ENCODE data around the gene LIMK2.

Gene LIMK2

DNA sequence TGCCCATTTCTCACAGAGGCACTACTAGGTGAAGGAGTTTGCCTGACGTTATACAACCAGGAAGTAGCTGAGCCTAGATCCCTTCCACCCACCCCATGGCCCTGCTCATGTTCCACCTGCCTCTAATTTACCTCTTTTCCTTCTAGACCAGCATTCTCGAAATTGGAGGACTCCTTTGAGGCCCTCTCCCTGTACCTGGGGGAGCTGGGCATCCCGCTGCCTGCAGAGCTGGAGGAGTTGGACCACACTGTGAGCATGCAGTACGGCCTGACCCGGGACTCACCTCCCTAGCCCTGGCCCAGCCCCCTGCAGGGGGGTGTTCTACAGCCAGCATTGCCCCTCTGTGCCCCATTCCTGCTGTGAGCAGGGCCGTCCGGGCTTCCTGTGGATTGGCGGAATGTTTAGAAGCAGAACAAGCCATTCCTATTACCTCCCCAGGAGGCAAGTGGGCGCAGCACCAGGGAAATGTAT, 66.1 kb downstream of the LIMK2 start:
- TF ChIP-seq, protein P1, sequence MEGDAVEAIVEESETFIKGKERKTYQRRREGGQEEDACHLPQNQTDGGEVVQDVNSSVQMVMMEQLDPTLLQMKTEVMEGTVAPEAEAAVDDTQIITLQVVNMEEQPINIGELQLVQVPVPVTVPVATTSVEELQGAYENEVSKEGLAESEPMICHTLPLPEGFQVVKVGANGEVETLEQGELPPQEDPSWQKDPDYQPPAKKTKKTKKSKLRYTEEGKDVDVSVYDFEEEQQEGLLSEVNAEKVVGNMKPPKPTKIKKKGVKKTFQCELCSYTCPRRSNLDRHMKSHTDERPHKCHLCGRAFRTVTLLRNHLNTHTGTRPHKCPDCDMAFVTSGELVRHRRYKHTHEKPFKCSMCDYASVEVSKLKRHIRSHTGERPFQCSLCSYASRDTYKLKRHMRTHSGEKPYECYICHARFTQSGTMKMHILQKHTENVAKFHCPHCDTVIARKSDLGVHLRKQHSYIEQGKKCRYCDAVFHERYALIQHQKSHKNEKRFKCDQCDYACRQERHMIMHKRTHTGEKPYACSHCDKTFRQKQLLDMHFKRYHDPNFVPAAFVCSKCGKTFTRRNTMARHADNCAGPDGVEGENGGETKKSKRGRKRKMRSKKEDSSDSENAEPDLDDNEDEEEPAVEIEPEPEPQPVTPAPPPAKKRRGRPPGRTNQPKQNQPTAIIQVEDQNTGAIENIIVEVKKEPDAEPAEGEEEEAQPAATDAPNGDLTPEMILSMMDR (IDR thresholded peaks at IDR 0.05): no peak
- Histone ChIP-seq H3K4me3 (no peak overlapping the region), H3K27ac (no peak overlapping the region)
- DNase-seq (ENCODE audit: low spot score): no peak

DNA sequence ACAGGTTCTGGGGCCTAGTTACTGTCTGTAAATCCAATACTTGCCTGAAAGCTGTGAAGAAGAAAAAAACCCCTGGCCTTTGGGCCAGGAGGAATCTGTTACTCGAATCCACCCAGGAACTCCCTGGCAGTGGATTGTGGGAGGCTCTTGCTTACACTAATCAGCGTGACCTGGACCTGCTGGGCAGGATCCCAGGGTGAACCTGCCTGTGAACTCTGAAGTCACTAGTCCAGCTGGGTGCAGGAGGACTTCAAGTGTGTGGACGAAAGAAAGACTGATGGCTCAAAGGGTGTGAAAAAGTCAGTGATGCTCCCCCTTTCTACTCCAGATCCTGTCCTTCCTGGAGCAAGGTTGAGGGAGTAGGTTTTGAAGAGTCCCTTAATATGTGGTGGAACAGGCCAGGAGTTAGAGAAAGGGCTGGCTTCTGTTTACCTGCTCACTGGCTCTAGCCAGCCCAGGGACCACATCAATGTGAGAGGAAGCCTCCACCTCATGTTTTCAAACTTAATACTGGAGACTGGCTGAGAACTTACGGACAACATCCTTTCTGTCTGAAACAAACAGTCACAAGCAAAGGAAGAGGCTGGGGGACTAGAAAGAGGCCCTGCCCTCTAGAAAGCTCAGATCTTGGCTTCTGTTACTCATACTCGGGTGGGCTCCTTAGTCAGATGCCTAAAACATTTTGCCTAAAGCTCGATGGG, 66.7 kb downstream of the LIMK2 start:
- H3K4me3 ChIP-seq: no peak overlapping the region
- no peak for DNase-seq (ENCODE audit: low spot score)
- peak overlapping the region in 1 of 2 donors; percentile 36 for H3K27ac ChIP-seq
- TF ChIP-seq, protein P1 (IDR thresholded peaks at IDR 0.05): no peak

DNA sequence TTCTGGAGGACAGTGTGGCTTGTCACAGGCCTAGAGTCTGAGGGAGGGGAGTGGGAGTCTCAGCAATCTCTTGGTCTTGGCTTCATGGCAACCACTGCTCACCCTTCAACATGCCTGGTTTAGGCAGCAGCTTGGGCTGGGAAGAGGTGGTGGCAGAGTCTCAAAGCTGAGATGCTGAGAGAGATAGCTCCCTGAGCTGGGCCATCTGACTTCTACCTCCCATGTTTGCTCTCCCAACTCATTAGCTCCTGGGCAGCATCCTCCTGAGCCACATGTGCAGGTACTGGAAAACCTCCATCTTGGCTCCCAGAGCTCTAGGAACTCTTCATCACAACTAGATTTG, 67.2 kb downstream of the LIMK2 start:
- TF ChIP-seq, protein P1 (IDR thresholded peaks at IDR 0.05): no peak
- Histone ChIP-seq H3K27ac (peak overlapping the region in 1 of 2 donors; percentile 36), H3K4me3 (no peak overlapping the region)
- no peak for DNase-seq (ENCODE audit: low spot score)

DNA sequence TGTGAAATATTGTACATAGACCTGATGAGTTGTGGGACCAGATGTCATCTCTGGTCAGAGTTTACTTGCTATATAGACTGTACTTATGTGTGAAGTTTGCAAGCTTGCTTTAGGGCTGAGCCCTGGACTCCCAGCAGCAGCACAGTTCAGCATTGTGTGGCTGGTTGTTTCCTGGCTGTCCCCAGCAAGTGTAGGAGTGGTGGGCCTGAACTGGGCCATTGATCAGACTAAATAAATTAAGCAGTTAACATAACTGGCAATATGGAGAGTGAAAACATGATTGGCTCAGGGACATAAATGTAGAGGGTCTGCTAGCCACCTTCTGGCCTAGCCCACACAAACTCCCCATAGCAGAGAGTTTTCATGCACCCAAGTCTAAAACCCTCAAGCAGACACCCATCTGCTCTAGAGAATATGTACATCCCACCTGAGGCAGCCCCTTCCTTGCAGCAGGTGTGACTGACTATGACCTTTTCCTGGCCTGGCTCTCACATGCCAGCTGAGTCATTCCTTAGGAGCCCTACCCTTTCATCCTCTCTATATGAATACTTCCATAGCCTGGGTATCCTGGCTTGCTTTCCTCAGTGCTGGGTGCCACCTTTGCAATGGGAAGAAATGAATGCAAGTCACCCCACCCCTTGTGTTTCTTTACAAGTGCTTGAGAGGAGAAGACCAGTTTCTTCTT, 67.9 kb downstream of the LIMK2 start:
- TF ChIP-seq, protein P1 (IDR thresholded peaks at IDR 0.05): no peak
- H3K27ac ChIP-seq: peak overlapping the region in 1 of 2 donors; percentile 41
- DNase-seq (ENCODE audit: low spot score): no peak
- no peak overlapping the region for H3K4me3 ChIP-seq

DNA sequence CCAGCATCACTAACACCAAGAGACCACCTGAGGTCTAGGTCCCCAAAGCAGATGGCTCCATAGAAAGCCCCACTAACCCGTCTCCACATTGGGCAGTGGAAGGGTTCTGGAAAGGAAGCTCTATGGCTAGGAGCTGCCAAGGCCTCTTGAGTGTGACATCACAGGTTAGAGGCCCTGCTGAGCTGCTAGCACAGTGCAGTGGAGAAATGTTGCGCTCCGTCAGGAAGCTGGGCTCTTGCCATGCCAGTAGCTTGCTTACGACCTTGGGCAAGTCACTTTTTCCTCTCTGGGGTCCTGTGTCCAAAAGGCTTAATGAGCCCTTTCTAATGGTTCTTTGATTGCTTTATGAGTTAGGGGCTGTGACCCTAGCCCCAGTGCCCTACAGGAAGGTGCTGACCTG, 69.6 kb downstream of the LIMK2 start:
- H3K4me3 ChIP-seq: no peak overlapping the region
- no peak for DNase-seq (ENCODE audit: low spot score)
- no peak overlapping the region for H3K27ac ChIP-seq
- TF ChIP-seq, protein P1 (IDR thresholded peaks at IDR 0.05): no peak

DNA sequence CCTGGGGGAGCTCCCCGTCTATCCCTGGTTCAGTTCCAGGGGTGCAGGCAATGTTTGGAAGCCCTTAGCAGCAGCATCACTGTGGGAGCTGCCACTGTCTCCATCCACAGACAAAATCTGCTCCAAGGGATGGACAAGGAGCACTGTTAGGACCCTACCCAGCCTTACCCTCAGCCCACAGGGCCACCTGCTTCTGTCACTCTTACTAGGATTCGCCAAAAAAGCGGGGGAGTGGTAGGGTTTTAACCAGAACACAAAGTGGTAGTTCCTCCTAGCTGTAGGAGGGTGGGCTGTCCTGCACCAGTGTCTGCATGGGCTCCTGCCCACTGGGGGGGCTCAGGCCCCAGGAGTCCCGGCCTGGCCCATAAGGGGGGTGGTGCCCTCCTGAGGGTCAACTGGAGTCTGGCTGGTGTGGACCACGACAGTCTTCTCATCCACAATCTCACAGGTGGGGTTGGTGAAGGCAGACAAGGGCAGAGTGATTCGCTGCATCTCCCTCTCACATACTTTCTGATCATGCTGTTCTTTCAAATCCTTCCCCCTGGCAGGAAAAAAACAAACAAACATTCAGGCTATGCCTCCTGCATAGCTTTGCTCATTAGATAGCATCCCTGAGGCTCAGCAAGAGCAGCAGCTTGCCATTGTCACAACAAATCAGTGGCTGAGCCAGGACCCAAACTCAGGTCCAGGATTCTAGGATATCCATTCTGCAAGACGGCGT, 70.8 kb downstream of the LIMK2 start:
- Histone ChIP-seq H3K4me3 (no peak overlapping the region), H3K27ac (peak overlapping the region in 1 of 2 donors; percentile 44)
- TF ChIP-seq, protein P1 (IDR thresholded peaks at IDR 0.05): no peak
- no peak for DNase-seq (ENCODE audit: low spot score)

Data from coronary artery (tissue), 2 donors.